Hippocampal formation (tissue), 2 donors: ENCODE measurements around the gene TXNDC11.

Source experiments
- DNase-seq, 2 donors: peaks; one replicate each; lab custom pipeline; 2025; lab: John Stamatoyannopoulos, UW

Gene TXNDC11

DNA sequence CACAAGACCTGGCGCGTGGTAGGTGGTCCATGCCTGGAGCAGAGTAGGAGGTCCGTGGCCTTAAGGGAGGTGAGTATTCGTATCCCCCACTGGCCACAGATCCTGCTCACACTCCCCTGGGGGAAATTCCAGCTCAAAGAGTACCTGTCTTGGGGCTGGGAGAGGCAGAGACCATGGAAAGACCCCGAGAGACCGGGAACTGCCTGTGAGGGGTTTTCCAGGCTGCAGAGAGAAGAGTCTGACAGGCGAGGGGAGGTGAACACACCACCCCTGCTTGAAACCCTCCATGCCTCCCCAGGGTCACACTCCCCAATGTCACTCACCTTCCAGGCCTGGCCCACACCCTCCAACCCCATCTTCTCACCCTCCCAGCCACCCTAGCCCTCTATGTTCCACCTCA, 87.0 kb downstream of the TXNDC11 start:
- DNase-seq: no peak

DNA sequence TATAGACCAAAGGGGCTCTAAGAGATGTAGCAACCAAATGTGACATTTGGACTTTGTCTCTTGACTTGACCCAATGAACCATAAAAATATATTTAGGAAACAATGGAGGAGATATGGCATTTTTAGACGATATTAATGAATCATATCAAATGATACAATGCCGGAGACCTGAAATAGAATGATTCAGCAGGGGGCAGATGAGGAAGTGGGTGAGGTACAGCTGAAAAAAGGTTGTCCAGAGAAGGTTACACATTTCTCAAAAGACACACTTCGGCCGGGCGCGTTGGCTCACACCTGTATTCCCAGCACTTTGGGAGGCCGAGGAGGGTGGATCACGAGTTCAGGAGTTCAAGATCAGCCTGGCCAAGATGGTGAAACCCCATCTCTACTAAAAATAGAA, 90.9 kb downstream of the TXNDC11 start:
- DNase-seq: no peak

- DNase-seq: no peak
Observed at GRCh38 chr16:11650641-11651591, 91.7 kb downstream of the TXNDC11 start.

GRCh38 chr16:11649276-11649675, 93.4 kb downstream of the TXNDC11 start:
- no peak for DNase-seq

DNA sequence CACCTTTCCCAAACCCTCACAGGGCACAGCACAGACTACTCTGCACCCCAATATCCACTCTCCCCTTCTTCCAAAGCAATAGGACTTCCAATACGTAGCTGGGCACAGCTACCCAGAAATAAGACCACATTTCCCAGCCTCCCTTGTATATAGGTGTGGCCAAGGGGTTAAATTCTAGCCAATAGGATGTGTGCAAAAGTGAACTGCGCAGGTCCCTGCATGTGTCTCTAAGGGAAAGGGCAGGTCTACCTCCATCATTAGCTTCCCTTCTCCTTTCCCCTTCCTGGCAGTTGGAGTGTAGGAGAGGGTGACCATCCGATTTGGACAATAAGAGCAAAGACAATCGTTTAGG, 99.9 kb downstream of the TXNDC11 start:
- DNase-seq: no peak

GRCh38 chr16:11640987-11641817, 101.5 kb downstream of the TXNDC11 start:
- DNase-seq: peak in 1 of 2 donors; percentile 61

GRCh38 chr16:11639925-11640899, 102.4 kb downstream of the TXNDC11 start:
- DNase-seq: peak; percentile 41 to 78

DNA sequence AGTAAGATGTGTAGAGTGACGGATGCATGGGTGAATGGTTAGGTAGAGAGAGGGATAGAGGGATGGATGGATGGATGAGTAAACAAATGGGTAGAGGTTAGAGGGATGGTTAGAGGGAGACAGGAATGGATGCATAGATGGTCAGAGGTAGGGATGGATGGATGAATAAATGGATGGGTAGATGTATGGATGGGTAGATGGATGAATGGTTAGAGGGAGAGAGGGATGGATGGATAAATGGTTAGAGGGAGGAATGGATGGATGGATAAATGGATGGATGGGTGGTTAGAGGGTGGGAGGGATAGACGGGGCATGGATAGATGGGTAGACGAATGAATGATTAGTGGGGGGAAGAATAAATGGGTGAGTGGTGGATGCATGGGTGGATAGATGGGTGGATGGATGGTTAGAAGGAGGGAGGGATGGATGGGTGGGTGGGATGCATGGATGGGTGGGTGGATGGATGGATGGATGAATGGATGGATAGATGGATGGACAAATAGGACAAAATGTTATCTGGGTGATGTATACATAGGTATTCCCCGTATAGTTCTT, 103.6 kb downstream of the TXNDC11 start:
- DNase-seq: no peak

- no peak for DNase-seq
Observed at GRCh38 chr16:11638140-11638539, 104.5 kb downstream of the TXNDC11 start.

DNA sequence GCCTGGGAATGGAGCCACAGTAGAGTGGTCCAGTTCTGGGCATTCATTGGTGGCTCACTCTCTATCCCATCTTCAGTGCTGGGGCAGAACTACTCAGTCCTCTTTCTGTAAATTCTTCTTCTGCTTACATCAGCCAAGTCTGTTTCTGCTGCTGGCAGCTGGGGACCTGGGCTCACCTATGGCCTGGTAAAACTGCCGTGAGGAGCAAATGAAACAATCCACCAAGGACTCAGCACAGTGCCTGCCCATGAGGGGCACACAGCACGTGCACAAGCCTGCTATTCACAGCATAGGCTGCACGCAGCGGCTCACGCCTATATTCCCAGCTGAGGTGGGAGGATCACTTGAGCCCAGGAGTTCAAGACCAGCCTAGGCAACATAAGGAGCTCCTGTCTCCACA, 105.3 kb downstream of the TXNDC11 start:
- no peak for DNase-seq

GRCh38 chr16:11636172-11636721, 106.4 kb downstream of the TXNDC11 start:
- no peak for DNase-seq

- DNase-seq: no peak
Observed at GRCh38 chr16:11635679-11636171, 106.9 kb downstream of the TXNDC11 start.

DNA sequence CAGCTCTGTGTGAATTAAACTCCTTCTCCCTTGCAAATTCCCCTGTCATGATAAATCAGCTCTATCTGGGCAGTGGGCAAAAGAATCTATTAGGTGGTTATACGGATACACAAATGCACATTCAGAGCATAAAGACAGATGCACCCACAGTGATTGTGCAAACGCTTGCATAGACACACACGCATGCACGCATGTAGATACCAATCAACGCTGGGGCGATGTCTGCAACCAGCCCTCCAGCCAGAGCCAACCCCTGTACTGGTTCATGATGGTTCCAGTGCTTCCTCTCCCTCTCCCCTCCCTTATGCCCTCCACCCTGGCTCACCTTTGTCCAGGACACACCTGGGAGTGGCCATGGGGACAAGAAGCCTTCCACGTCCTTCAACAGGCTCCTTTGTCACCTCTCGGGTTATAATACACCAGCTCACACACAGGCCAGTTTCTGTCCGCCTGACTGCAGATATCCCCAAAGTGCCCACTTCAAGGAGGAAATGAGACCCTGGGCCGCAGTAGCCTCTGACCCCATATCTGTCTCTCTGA, 107.5 kb downstream of the TXNDC11 start:
- no peak for DNase-seq

DNA sequence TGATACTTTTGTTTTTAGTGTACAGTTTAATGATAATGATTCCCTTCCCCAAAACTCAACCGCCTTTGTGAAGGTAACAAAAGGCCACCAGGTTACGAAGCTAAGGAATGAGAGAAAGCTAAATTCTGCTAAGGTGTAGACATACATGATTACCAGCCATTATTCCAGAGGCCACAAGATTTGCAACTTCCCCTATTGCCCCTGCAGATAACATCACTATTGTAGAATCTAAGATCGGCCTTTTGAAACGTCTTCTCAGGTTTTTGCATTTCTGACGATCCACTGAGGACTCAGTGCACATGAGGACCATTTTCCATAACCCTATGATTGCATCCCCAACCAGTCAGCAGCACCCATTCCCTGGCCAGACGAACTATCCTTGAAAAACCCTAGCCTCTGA, 108.3 kb downstream of the TXNDC11 start:
- no peak for DNase-seq

- no peak for DNase-seq
Observed at GRCh38 chr16:11633113-11633512, 109.5 kb downstream of the TXNDC11 start.

DNA sequence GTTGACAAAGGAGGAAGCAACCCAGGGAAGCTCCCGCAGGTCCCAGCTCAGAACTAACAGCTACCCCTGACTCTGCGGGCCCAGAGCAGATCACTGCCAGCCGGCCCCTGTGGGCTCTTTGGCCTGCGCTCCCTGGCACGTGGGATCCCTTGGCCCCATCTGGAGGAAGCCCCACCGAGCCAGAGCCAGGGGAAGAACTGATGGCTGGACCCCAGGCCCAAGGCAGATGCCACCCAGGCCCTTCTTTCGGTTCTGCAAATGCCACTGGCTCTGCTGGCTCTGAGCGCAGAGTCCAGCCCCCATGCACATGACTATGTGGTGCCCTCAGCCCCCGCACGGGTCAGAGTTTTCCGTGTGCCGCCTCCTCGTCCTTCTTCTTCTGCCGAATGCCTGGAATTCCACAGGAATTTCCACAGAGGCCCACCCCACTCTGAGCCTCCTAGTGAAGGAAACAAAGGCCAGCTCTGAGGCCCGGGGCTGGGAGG, 110.2 kb downstream of the TXNDC11 start:
- peak in 1 of 2 donors; percentile 22 for DNase-seq

GRCh38 chr16:11631214-11631613, 111.4 kb downstream of the TXNDC11 start:
- no peak for DNase-seq

- no peak for DNase-seq
Observed at GRCh38 chr16:11630768-11631056, 111.9 kb downstream of the TXNDC11 start.

DNA sequence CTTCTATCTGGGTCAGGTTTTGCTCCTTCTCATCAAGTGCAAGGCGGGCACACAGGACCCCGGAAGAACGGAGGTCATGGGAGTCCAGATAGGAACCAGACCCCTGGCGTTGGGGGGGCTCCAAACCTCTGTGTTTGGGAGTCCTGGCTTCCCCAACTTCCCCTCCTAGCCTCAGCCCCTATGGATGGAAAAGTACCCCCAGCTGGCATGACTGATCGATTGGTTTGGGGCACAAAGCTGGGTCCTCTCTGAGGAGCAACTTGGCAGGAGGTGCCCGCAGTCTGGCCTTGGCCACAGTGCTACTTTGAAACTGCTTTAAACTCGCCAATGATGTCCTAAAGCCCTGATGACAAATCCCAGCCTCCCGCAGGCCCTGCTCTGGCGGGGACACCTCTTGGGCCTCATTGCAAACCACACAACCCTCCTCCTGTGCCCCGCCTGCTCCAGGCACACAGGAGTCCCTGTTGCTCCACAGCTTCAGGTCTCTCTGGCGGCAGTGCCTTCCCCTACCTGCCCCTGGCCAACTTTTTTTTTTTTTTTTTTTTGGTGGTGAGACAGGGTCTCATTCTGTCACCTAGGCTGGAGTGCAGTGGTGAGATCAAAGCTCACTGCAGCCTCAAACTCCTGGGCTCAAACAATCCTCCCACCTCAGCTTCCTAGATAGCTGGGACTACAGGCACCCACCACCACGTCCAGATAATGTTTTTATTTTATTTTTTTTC, 112.5 kb downstream of the TXNDC11 start:
- no peak for DNase-seq
